Measurements from ENCODE around the gene PIP4K2C. TPM values are rescaled to one million over a fixed set of nuclear protein-coding genes. Genes with fewer than 3 reads are reported as not detected.

The PIP4K2C gene
- total RNA-seq, 2 donors from 2014 or later, result 37.4 to 51.1 TPM

DNA sequence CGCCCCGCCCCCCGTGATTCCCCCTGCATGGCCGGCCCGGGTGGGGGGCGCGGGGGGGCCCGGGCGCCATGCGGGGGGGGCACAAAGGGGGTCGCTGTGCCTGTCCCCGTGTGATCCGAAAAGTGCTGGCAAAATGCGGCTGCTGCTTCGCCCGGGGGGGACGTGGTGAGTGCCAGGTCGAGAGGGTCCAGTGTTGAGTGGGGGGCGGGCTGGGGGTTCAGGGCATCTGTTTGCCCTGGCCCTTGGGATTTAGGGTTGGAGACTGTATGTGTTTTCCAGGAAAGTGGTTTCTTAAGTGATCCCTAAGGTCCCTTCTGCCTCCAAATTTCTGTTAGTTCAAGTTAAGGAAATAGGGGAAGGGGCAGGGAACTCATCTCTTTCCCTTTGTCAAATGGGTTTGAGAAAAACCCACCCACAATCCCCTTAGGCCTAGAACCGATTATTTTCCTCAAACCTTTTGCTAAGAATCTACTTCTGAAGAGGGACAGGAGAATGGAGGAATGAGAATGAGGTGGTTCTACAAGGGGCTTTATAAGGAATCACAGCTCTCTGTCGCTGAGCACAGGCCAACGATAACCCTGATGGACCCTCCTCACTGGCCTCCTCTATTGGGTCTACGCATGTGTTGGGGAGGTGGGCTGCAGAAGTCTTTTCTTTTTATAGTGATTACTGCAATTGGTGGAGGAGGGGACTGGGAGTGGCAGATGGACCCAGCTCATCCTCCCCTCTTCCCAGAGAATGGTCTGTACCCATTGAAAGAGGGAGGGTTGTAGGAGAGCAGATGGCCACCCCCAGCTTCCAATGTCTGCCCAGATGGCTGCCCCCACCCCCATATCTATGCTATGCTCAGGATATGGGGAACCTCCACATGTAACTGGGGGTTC, 21.1 kb downstream of the PIP4K2C start:
- WGBS, result 11% methylated on average over 20 of the region's 23 CpGs
- no peak for DNase-seq (ENCODE audit: low spot score)
- Histone ChIP-seq H3K27me3 (replicated peaks; ENCODE audit: insufficient read depth) (no peaks in the 10 kb centered on the region), H3K36me3 (peaks cover 0 to 6% of the 10 kb centered on the region in 2 donors), H3K27ac (peak overlapping the region; percentile 79 to 82), H3K9me3 (no peaks in the 10 kb centered on the region), H3K4me3 (peak overlapping the region; percentile 63 to 74), H3K4me1 (replicated peaks) (no peaks in the 10 kb centered on the region)
- intact Hi-C loops (cut with DNase I), result no loop called here
- TF ChIP-seq POLR2AphosphoS5 (IDR thresholded peaks at IDR 0.05) (no peak), POLR2A (IDR thresholded peaks at IDR 0.05) (no peak)
- TF ChIP-seq, protein P1, sequence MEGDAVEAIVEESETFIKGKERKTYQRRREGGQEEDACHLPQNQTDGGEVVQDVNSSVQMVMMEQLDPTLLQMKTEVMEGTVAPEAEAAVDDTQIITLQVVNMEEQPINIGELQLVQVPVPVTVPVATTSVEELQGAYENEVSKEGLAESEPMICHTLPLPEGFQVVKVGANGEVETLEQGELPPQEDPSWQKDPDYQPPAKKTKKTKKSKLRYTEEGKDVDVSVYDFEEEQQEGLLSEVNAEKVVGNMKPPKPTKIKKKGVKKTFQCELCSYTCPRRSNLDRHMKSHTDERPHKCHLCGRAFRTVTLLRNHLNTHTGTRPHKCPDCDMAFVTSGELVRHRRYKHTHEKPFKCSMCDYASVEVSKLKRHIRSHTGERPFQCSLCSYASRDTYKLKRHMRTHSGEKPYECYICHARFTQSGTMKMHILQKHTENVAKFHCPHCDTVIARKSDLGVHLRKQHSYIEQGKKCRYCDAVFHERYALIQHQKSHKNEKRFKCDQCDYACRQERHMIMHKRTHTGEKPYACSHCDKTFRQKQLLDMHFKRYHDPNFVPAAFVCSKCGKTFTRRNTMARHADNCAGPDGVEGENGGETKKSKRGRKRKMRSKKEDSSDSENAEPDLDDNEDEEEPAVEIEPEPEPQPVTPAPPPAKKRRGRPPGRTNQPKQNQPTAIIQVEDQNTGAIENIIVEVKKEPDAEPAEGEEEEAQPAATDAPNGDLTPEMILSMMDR (IDR thresholded peaks at IDR 0.05), result no peak

DNA sequence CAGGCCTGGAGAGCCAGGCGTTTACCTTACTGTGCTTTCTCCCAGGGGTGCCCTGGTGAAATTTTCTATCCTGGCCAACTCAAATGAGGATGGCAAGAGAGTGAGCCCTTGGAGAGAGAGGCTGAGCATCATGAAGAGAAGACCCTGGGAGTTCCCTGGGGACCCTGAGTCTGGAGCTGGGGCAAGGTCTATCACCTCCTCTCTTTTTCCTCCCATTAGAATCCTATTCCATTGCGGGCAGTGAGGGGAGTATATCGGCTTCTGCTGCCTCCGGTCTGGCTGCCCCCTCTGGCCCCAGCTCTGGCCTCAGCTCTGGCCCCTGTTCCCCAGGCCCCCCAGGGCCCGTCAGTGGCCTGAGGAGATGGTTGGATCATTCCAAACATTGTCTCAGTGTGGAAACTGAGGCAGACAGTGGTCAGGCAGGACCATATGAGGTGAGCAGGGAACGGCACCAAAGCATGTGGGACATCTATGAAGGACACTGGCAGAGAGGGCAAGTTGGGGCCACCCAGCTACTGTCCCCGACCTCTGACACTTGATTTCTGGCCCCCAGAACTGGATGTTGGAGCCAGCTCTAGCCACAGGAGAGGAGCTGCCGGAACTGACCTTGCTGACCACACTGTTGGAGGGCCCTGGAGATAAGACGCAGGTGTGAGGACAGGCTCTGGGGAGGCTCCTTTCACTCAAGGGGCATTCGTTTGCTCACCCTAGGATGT, 21.9 kb downstream of the PIP4K2C start:
- no peaks in the 10 kb centered on the region for H3K27me3 ChIP-seq (replicated peaks; ENCODE audit: insufficient read depth)
- intact Hi-C loops (cut with DNase I), result no loop called here
- peaks cover 0 to 6% of the 10 kb centered on the region in 2 donors for H3K36me3 ChIP-seq
- H3K4me3 ChIP-seq, result no peak overlapping the region
- TF ChIP-seq, protein P1 (IDR thresholded peaks at IDR 0.05), result no peak
- no peak for TF ChIP-seq POLR2A (IDR thresholded peaks at IDR 0.05)
- TF ChIP-seq POLR2AphosphoS5 (IDR thresholded peaks at IDR 0.05), result no peak
- no peaks in the 10 kb centered on the region for H3K9me3 ChIP-seq
- WGBS, result 86% methylated on average over 10 of the region's 10 CpGs
- H3K27ac ChIP-seq, result no peak overlapping the region
- H3K4me1 ChIP-seq (replicated peaks), result no peaks in the 10 kb centered on the region
- no peak for DNase-seq (ENCODE audit: low spot score)

DNA sequence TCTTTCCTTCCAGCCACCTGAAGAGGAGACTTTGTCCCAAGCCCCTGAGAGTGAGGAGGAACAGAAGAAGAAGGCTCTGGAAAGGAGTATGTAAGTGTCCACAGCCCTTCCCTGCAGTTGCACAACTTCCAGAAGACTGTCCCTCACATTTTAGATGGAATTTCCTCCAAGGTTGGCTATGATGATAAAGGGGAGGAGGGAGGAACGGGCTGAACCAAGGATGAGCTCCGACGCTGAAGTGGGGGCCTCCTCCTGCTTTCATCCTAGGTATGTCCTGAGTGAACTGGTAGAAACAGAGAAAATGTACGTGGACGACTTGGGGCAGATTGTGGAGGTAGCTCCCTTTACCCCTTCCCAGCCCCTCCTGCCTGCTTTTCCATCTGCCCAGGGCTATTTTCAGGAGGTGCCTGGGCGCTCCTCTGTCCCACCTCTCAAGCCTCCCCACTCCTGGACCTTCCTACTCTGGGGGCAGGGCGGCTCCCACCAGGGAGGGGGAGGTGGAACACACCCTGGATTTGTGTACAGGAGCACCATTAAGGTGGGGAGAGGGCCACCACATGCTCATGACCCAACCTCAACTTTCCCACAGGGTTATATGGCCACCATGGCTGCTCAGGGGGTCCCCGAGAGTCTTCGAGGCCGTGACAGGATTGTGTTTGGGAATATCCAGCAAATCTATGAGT, 22.6 kb downstream of the PIP4K2C start:
- DNase-seq (ENCODE audit: low spot score), result no peak
- Histone ChIP-seq H3K4me1 (replicated peaks) (no peaks in the 10 kb centered on the region), H3K4me3 (no peak overlapping the region), H3K9me3 (no peaks in the 10 kb centered on the region), H3K27me3 (replicated peaks; ENCODE audit: insufficient read depth) (no peaks in the 10 kb centered on the region), H3K27ac (no peak overlapping the region), H3K36me3 (peaks cover 0 to 6% of the 10 kb centered on the region in 2 donors)
- WGBS, result 77% methylated on average over 10 of the region's 10 CpGs
- intact Hi-C loops (cut with DNase I), result no loop called here
- TF ChIP-seq POLR2AphosphoS5 (IDR thresholded peaks at IDR 0.05), result no peak
- TF ChIP-seq, protein P1 (IDR thresholded peaks at IDR 0.05), result no peak
- no peak for TF ChIP-seq POLR2A (IDR thresholded peaks at IDR 0.05)

DNA sequence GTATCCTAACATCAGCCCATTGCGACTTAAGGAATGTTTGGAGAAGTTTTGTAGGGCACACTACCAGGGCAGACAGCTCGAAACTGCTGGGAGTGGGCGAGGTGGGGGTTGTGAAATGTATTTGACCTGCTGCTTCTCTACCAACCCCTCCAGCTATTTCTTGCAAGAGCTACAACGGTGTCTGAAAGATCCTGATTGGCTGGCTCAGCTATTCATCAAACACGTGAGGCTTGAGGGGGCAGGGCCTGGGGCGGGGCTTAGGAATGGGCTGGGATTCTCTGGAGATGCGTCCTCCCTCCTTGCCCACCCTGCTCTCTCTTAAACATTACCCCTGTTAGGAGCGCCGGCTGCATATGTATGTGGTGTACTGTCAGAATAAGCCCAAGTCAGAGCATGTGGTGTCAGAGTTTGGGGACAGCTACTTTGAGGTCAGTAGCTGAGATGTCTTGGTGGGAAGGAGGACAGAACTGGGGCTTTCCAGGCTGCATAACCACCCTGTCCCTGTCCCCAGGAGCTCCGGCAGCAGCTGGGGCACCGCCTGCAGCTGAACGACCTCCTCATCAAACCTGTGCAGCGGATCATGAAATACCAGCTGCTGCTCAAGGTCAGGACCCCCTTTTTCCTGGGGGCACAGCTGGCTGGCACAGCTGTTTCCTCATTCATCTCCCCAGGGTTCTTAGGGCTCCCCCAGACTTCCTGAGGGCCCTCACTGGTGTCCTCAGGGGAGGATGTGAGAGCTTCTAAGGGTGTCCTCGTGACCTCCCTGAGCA, 23.4 kb downstream of the PIP4K2C start:
- no peaks in the 10 kb centered on the region for H3K4me1 ChIP-seq (replicated peaks)
- 62% methylated on average over 14 of the region's 14 CpGs for WGBS

More for the DNA sequence above, 23.4 kb downstream of the PIP4K2C start:
- intact Hi-C loops (cut with DNase I), result no loop called here
- DNase-seq (ENCODE audit: low spot score), result no peak
- no peaks in the 10 kb centered on the region for H3K27me3 ChIP-seq (replicated peaks; ENCODE audit: insufficient read depth)
- no peaks in the 10 kb centered on the region for H3K9me3 ChIP-seq
- H3K36me3 ChIP-seq, result peaks cover 0 to 6% of the 10 kb centered on the region in 2 donors
- H3K27ac ChIP-seq, result no peak overlapping the region
- H3K4me3 ChIP-seq, result no peak overlapping the region
- TF ChIP-seq POLR2A (IDR thresholded peaks at IDR 0.05) (no peak), POLR2AphosphoS5 (IDR thresholded peaks at IDR 0.05) (no peak)
- TF ChIP-seq, protein P1 (IDR thresholded peaks at IDR 0.05), result no peak

Measured in prostate gland (tissue), 2 donors.